Activated T-cell treated with anti-CD3 and anti-CD28 coated beads, Interleukin-2, amount 50 U/mL, for 1 hour (primary cell): ENCODE data around the gene CFAP61.

ENCODE experiments used
- DNase-seq: peaks from one replicate; pipeline ENCODE4 v3.0.0-alpha.2; 2020

The CFAP61 gene

DNA sequence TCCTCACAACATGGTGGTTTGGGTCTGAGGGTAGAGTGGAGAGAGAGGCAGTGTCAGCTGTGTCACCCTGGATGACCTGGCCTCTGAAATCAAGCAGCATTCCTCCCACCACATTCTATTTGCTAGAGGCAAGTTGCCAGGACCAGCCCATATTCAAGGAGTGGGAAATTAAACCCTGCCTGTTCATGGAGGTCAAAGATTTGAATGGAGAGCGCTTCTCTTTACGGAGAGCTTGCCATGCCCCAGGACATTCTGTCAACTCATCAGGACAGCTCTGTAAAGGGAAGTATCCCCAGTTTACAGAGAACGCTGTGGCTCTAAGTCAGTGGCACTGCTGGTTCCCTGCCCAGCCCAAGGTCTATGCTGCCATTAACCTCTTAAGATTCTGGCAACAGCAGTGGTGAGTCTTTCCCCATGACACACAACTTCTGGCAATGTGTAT is 225.6 kb downstream of the CFAP61 start:
- DNase-seq: no peak

- no peak for DNase-seq
These were observed 233.7 kb downstream of the CFAP61 start for GRCh38 chr20:20286061-20286460.

GRCh38 chr20:20289331-20289730 is 237.0 kb downstream of the CFAP61 start:
- no peak for DNase-seq

DNA sequence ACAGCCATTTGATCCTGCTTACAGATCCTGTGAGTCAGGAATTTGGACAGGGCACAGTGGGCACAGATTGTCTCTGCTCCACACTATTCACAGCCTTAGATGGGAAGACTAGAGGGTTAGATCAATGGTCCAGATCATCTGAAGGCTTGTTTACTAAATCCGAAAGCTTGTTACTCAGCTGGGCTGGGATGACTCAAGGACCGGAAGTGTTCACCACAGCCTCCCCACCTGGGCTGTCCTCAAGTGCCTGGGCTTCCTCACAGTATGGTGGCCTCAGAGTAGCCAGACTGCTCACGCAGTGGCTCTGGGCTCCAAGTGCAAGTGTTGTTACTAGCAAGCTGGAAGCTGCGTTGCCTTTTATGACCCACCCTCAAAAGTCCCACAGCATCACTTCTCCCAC is 240.1 kb downstream of the CFAP61 start:
- DNase-seq: no peak

DNA sequence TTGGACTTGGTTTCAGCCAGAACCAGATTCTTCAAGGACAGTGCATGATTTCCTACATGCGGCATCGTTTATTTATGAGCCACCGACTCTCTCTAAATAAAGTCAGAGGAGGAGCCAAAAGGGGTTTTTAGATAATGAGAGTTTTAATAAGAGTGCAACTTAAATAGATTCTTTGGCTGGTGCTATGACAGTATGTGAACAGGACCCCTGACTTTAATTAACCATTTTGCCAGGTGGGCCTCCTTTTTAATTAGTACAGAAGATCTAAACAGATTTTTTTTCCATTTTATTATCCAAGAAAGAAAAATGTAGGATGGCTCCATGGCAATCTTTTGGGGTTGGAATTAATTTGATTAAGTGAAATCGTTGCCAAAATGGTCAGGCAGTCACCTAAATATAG is 240.8 kb downstream of the CFAP61 start:
- no peak for DNase-seq

DNA sequence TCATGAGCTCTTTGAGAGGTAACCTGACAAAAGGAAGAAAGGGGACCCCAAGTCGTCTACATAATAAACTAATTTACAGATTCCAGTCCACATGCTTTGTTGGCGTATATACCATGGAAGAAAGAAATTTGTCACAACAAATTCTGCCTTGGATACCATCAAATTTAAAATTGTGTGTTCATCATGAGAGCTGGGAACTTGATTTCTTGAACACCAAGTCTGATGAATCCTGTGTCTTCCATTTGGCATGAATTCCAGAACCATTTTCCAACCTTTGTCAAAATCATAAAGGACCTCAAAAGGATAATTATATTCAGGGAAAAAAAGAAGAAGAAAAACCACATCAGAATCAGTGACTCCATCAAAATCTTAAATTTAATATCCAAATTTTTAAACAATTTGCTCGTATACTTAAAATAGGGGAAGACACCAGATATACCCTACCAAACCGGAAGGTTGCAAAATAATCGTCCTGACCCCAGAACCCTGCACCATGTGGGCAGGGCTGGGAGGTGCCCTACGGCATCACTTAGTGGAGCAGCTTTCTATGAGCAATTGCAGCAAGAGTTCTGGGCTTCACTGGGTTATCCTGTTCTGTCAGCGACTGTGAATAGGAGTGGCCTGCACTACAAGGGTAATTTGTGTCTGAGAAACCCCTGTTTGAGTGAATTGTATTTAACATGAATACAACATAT is 241.5 kb downstream of the CFAP61 start:
- no peak for DNase-seq

DNA sequence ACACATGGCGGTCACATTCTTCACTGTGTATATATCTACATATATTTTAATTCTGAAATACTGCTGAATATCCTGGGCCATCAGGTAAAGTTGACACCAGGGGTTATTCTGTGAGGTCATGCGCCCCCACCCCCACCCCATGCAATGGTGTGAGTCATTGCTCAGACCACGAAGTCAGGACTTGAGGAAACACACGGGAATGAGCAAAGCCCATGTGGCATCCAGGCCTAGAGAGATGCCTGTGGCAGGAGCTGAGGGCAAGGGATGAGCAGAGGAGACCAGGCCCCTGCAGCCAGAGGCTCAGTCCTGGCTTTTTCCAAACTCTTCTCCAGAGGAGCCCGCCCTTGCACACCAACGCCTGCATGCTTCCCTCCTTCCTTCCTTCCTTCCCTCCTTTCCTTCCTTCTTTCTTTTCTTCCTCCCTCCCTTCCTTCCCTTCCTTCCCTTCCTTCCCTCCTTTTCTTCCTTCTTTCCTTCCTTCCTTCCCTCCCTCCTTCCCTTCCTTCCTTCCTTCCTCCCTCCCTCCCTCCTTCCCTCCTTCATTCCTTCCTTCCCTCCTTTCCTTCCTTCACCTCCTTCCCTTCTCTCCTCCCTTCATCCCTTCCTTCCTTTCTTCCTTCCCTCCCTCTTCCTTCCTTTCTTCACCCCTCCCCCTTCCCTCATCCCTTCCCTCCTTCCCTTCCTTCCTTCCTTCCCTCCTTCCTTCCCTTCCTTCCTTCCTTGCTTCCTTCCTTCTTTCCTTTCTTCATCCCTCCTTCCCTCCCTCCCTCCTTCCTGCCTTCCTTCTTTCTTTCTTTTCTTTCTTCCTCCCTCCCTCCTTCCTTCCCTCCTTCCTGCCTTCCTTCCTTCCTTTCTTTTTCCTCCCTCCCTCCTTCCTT is 243.5 kb downstream of the CFAP61 start:
- DNase-seq: no peak

GRCh38 chr20:20297181-20297580 is 244.8 kb downstream of the CFAP61 start:
- DNase-seq: no peak

DNA sequence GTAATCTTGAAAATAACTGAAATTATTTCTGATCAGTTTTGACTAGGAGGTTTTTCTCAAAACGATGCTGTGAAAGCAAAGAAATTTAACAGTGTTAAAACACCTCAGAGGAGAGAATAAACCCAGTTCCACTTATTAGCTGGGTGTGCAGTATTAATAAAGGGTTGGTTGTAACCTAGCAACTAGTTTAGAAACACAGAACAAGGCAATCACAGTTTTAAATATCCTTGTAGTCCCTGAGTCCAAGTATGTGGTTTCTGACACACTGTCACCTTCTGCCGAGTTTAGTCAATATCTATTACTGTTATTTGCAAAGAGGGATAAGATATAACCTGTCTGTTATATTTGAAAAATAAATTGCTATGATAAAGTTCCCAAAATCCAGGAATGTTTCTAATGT is 245.4 kb downstream of the CFAP61 start:
- DNase-seq: no peak

GRCh38 chr20:20299904-20300303 is 247.6 kb downstream of the CFAP61 start:
- no peak for DNase-seq

GRCh38 chr20:20303320-20303719 is 251.0 kb downstream of the CFAP61 start:
- DNase-seq: no peak

DNA sequence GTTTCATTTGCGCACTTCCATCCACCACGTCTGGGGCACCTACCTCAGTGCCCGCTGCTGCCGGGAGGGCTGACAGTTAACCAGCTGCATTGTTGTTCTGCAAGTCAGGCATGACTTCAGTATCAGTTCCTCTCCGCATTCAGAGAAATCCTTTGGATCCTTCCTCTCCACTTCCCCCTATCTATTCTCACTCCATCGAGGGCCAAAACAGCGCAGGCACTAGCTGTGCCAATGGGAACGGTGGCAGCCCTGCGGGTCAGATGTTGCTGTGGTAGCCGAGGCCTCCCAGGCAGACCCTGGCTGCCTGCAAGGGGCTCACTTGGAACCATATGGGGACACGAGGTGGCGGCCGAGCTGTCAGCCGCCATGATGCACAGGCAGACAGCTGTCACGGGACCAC is 251.4 kb downstream of the CFAP61 start:
- no peak for DNase-seq

GRCh38 chr20:20304942-20305341 is 252.6 kb downstream of the CFAP61 start:
- no peak for DNase-seq

- DNase-seq: no peak
These were observed 260.2 kb downstream of the CFAP61 start for GRCh38 chr20:20312562-20312961.

- DNase-seq: no peak
These were observed 264.9 kb downstream of the CFAP61 start for GRCh38 chr20:20317195-20317594.

DNA sequence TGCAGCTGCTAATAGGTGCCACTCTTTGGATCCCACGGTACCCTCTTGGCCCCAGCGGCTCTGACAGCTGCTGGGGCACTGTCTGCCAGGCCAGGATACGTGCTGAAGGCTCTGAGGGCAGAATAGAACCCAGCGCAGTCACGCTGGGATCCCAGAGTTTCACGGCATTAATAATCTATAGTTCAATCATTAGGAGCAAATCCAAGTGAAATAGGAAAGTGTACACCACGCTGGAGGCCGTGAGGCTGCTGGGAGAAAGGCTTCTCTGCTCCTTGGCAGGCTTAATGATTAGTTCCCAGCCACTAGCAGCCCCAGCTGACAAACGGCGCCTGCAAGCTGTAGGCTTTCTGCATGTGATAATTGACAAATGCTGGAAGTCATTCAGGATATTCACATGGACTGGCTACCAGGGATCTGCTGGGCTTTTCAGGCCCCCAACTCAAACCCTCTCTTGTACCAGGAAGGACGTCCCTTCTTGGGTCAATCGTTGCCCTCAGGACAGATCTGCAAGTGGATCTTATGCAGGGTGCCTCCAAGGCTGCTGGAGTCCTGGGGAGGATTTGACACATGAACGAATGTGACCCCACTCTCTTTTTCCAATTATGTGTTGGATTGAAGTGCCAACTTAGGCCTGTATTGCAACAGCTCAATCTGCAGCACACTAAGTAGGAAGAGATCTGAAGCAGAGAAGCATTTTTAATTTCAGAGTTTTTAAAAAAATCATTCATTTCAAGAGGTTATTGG is 265.5 kb downstream of the CFAP61 start:
- DNase-seq: no peak

GRCh38 chr20:20318365-20319161 is 266.2 kb downstream of the CFAP61 start:
- no peak for DNase-seq

DNA sequence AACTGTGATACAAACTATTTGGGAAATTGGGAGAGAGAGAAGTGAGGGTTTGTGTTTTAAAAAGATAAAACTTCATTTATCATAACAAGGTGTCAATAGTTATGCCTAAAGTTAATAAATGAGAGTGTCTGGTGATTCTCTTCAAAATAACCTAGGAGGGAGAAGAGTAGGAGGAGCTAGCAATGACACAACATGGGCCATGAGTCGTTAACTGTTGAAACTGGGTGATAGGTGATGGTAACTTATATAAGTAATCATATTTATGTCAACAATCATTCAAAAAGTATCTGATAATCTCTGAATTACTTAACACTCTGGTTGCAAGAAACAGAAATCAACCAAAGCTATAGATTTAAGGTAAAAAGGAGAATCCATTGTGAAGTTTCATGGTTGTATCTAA is 268.8 kb downstream of the CFAP61 start:
- DNase-seq: no peak

GRCh38 chr20:20321917-20322316 is 269.6 kb downstream of the CFAP61 start:
- no peak for DNase-seq

DNA sequence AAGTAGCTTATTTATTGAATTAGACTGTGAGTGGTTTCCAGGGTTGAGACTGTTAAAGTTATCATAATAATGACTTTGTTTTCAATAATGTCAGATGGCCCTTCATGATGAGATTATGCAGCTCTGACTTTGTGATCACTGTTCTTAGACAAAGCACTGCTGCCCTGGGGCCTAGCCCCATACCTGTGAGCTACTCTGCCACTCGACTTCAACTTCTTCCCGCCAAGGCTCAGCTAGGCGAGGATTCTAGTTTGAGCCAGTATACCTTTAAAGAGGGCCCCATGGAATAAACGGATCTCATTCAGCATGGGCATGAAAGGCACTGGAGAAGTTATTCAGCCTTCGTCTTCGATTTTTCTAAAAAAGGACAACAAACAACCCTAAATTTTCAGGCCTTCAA is 270.6 kb downstream of the CFAP61 start:
- no peak for DNase-seq

DNA sequence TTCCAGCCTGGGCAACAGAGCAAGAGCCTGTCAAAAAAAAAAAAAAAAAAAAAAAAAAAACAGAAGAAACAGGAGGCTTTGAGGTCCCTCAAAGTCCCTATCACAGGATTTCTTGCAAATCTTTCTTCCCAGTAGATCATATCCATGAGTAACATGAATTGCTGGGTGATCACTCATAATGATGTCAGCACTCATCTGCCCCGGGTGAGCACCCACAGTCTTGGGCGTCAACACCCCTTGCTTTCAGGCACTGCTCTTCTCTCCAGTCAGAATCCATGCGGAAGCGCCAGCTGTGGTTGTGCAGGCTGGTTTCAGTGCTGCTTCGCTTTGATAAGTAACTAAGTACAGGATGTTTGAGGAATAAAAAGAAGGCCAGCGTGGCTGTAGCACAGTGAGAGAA is 275.4 kb downstream of the CFAP61 start:
- no peak for DNase-seq

GRCh38 chr20:20329564-20329963 is 277.2 kb downstream of the CFAP61 start:
- DNase-seq: no peak

DNA sequence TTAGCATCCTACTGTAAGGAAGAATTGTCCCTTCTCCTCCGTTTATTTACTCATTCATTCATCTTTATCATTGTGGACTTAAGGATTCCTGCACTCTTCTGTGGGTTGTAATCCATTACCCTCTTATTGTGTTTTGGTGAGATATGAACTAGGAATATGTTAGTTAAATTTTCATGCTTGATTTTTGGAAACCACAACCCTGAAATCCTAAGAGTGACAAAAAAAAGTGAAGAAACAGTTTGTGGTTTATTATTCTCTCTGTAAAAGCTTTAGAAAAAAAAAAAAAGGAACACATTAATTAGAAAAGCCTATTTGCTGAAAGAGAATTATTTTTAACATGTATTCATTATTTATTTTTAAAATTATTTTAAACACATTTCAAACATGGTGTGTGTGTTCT is 278.8 kb downstream of the CFAP61 start:
- DNase-seq: no peak
